ENCODE data around the gene SPON1. TPM values are rescaled to one million over a fixed set of nuclear protein-coding genes. Genes with fewer than 3 reads are reported as not detected.

SPON1 gene
- total and polyA plus RNA-seq, 2 donors (not counting 1 experiment from before 2014, with no cell fraction given): 0.30 TPM; not detected in 1

DNA sequence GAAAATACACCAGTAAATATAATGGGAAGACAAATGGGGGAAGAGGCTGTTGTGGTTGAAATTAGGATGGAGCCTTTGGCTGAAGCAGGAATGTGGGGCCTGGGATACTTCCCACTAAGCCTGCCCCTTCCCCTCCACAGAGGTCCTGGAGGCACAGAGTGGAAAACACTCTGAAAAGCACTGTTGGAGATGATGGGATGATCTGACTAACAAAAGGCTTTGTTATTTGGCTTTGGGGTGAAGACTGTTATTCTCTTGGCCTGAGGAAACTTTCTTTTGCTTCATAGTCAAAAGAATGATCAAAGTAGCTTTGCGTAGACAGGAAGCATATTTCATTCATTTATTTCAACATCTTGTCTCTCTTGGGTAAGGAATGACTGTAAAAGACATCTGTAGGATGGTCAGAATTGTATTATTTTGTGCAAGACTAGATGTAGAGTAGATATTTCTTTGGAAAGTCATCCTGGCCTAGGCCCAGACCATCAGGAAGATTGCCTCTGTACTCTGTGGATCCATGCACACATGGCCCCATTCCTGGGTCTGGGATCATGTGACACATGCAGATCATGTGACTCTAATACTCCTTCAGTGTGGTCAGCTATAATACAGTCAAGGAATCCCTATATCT, 111.4 kb downstream of the SPON1 start:
- Histone ChIP-seq H3K36me3 (replicated peaks in 1 of 2; ENCODE audit: control extremely low read depth in 1 of 2, control insufficient read depth in 1 of 2, extremely low read depth in 1 of 2, insufficient read depth in 2 of 2, low read length in 1 of 2) (no peaks in the 10 kb centered on the region), H3K4me3 (ENCODE audit: control extremely low read depth in 1 of 5, extremely low read depth in 1 of 5, insufficient read depth in 1 of 5, low read depth in 2 of 5, low read length in 4 of 5) (no peak overlapping the region), H3K9me3 (ENCODE audit: control extremely low read depth in 1 of 3, control insufficient read depth in 2 of 3, insufficient read depth in 1 of 3, low read length in 2 of 3) (no peaks in the 10 kb centered on the region), H3K27ac (ENCODE audit: low read length in 2 of 2) (no peak overlapping the region), H3K4me1 (ENCODE audit: control insufficient read depth in 2 of 2, insufficient read depth in 2 of 2, low read length in 2 of 2) (peaks cover 6 to 7% of the 10 kb centered on the region in 2 donors), H3K27me3 (replicated peaks in 1 of 4; ENCODE audit: control extremely low read depth in 1 of 4, control insufficient read depth in 3 of 4, insufficient read depth in 4 of 4, low read length in 3 of 4) (no peaks in the 10 kb centered on the region), H4K20me1 (ENCODE audit: control insufficient read depth, insufficient read depth, low read length, poor library complexity, severe bottlenecking) (no peaks in the 10 kb centered on the region), H3K4me2 (replicated peaks; ENCODE audit: low read depth, low read length, poor library complexity, severe bottlenecking) (no peak overlapping the region), H3K79me2 (ENCODE audit: control insufficient read depth, insufficient read depth, low read length) (no peaks in the 10 kb centered on the region), H3K9ac (ENCODE audit: low read length) (no peak overlapping the region), H2AFZ (ENCODE audit: insufficient read depth, low read depth, low read length, poor library complexity, severe bottlenecking) (no peak overlapping the region)
- ChIA-PET CTCF (no interaction called here), POLR2A (no interaction called here)
- H3K9me3 Mint-ChIP-seq (ENCODE audit: insufficient read depth): no peaks in the 10 kb centered on the region
- no CpG with 5 or more reads among the region's 1 CpG for WGBS (ENCODE audit: insufficient coverage)
- TF ChIP-seq EZH2 (IDR thresholded peaks at IDR 0.05; ENCODE audit: borderline replicate concordance, insufficient read depth, low read depth, low read length, poor library complexity, severe bottlenecking): no peak
- TF ChIP-seq, protein P1, sequence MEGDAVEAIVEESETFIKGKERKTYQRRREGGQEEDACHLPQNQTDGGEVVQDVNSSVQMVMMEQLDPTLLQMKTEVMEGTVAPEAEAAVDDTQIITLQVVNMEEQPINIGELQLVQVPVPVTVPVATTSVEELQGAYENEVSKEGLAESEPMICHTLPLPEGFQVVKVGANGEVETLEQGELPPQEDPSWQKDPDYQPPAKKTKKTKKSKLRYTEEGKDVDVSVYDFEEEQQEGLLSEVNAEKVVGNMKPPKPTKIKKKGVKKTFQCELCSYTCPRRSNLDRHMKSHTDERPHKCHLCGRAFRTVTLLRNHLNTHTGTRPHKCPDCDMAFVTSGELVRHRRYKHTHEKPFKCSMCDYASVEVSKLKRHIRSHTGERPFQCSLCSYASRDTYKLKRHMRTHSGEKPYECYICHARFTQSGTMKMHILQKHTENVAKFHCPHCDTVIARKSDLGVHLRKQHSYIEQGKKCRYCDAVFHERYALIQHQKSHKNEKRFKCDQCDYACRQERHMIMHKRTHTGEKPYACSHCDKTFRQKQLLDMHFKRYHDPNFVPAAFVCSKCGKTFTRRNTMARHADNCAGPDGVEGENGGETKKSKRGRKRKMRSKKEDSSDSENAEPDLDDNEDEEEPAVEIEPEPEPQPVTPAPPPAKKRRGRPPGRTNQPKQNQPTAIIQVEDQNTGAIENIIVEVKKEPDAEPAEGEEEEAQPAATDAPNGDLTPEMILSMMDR (IDR thresholded peaks at IDR 0.05): no peak
- H3K4me3 Mint-ChIP-seq: no peak overlapping the region
- peaks cover 11% of the 10 kb centered on the region for H3K4me1 Mint-ChIP-seq
- DNase-seq (no peak), ATAC-seq (ENCODE audit: low read depth) (no peak)
- no peak overlapping the region for H3K27ac Mint-ChIP-seq
- intact Hi-C loops (cut with micrococcal nuclease): no loop called here
- H3K27me3 Mint-ChIP-seq: peaks cover 8% of the 10 kb centered on the region

DNA sequence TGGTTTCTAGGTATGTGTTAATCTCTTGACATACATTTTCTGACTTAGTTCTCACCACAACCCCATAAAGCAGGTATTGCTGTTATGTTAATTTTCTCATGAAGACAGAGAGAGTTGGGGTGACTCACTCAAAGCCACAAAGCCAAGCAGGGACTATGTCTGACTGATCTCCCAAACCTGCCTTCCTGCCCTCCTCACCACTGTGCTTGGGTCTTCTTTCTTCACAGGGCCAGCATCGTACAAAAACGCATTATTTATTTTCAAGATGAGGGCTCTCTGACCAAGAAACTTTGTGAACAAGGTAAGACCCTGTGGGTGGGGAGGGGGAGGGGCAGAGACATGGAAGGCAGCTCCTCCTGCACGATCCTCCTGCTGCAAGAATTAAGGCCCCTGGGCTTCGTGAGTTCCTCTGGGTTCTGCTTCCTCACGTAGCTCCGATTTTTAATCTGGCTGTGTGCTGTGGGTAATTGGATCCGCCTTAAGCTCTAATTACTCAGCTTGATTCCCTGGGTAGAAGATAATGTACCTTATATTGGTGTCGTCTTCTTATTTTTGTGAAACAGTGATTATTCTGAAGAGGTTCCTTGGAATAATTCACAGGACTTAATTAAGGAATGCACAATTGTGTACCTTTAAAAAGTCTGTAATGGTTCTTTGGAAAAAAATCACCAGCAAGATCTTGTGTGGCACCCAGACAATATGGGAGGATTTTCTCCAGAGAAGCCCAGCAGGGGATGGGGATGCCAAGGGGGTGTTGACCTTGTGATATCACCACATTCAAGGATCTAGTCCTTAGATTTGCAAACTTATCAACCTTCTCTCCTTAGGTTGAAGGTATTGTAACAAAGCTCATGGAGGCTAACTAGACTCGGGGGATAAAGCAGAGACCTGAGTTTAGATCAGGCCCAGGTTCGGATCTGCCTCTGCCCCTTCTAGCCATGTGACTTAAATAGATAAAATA, 112.9 kb downstream of the SPON1 start:
- Histone ChIP-seq H3K9ac (ENCODE audit: low read length) (no peak overlapping the region), H3K27ac (ENCODE audit: low read length in 2 of 2) (no peak overlapping the region), H2AFZ (ENCODE audit: insufficient read depth, low read depth, low read length, poor library complexity, severe bottlenecking) (no peak overlapping the region), H4K20me1 (ENCODE audit: control insufficient read depth, insufficient read depth, low read length, poor library complexity, severe bottlenecking) (no peaks in the 10 kb centered on the region), H3K36me3 (replicated peaks in 1 of 2; ENCODE audit: control extremely low read depth in 1 of 2, control insufficient read depth in 1 of 2, extremely low read depth in 1 of 2, insufficient read depth in 2 of 2, low read length in 1 of 2) (no peaks in the 10 kb centered on the region), H3K79me2 (ENCODE audit: control insufficient read depth, insufficient read depth, low read length) (no peaks in the 10 kb centered on the region), H3K27me3 (replicated peaks in 1 of 4; ENCODE audit: control extremely low read depth in 1 of 4, control insufficient read depth in 3 of 4, insufficient read depth in 4 of 4, low read length in 3 of 4) (no peaks in the 10 kb centered on the region), H3K9me3 (ENCODE audit: control extremely low read depth in 1 of 3, control insufficient read depth in 2 of 3, insufficient read depth in 1 of 3, low read length in 2 of 3) (no peaks in the 10 kb centered on the region), H3K4me2 (replicated peaks; ENCODE audit: low read depth, low read length, poor library complexity, severe bottlenecking) (no peak overlapping the region), H3K4me1 (ENCODE audit: control insufficient read depth in 2 of 2, insufficient read depth in 2 of 2, low read length in 2 of 2) (peaks cover 16 to 17% of the 10 kb centered on the region in 2 donors), H3K4me3 (ENCODE audit: control extremely low read depth in 1 of 5, extremely low read depth in 1 of 5, insufficient read depth in 1 of 5, low read depth in 2 of 5, low read length in 4 of 5) (no peak overlapping the region)
- no peaks in the 10 kb centered on the region for H3K9me3 Mint-ChIP-seq (ENCODE audit: insufficient read depth)
- DNase-seq: no peak
- intact Hi-C loops (cut with micrococcal nuclease): no loop called here
- ChIA-PET CTCF (no interaction called here), POLR2A (no interaction called here)
- no peak for ATAC-seq (ENCODE audit: low read depth)
- WGBS (ENCODE audit: insufficient coverage): 88% methylated on average over 6 of the region's 10 CpGs
- peaks cover 21% of the 10 kb centered on the region for H3K4me1 Mint-ChIP-seq
- peaks cover 5% of the 10 kb centered on the region for H3K27me3 Mint-ChIP-seq
- H3K4me3 Mint-ChIP-seq: no peak overlapping the region
- TF ChIP-seq, protein P1 (IDR thresholded peaks at IDR 0.05): no peak
- H3K27ac Mint-ChIP-seq: no peak overlapping the region

Data from B cell (primary cell).